Measurements from ENCODE around the gene SCNN1G.
"Not testable (repeated sequence)": the region's sequence is repeated elsewhere in the genome, so short reads cannot be mapped to it uniquely, and the experiment has no call there.

SCNN1G gene

GRCh38 chr16:23202166-23202565 lies 19.6 kb downstream of the SCNN1G start:
- DNase-seq = no peak

GRCh38 chr16:23206986-23207385 lies 24.4 kb downstream of the SCNN1G start:
- DNase-seq = no peak

- DNase-seq = no peak
Observed at GRCh38 chr16:23207485-23207884, 24.9 kb downstream of the SCNN1G start.

DNA sequence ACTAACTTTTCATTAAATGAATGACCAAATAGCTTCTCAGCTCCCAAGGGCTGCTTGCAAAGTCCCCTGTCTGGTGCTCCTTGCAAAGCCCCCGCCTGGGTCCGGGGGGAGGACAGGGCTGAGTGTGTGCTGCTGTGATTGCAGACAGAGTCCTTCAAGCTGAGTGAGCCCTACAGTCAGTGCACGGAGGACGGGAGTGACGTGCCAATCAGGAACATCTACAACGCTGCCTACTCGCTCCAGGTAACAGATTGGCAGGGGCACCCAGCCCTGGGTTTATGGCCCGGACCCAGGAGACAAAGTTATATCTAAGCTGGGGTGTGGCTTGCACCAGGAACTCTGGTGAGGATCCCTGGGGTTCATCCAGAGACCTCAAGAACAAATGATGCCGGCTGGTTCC lies 27.1 kb downstream of the SCNN1G start:
- no peak for DNase-seq

DNA sequence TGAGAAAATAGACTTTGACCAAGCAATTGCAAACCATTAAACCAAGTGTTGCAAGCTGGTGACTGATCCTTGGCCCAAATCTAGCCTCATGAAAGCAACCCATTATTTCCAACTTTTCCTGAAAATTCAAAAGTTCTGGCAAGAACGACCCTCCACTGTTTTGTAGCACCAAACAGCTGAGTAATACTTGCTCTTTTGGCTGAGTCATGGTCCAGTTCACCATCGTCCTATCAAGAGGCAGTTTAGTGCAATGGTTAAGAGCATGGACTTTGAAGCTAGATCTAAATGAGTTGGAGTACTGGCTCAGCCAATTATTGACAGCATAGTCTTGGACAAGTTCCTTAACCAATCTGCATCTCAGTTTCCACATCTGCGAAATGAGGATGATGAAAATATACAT lies 31.3 kb downstream of the SCNN1G start:
- DNase-seq = no peak

DNA sequence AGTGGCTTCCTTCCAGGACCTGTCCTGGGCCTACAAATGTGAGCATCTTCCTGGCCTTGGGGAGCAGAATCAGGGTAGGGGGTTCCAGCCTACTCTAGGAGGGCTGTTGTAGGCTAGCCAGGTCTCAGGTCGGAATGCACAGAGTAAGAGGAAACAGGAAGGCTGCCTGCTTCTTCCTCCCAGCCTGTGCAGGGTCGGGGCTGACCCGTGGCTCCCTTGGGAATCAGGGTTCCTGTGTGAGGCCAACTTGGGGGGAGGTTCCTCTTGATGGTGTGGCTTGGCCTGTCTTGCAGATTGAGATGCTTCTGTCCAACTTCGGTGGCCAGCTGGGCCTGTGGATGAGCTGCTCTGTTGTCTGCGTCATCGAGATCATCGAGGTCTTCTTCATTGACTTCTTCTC lies 32.3 kb downstream of the SCNN1G start:
- DNase-seq = no peak

- DNase-seq = no peak
Observed at GRCh38 chr16:23215435-23215834, 32.9 kb downstream of the SCNN1G start.

GRCh38 chr16:23216658-23217246 lies 34.2 kb downstream of the SCNN1G start:
- DNase-seq = no peak

GRCh38 chr16:23217646-23218045 lies 35.1 kb downstream of the SCNN1G start:
- DNase-seq = no peak

- DNase-seq = no peak
Observed at GRCh38 chr16:23222929-23223328, 40.4 kb downstream of the SCNN1G start.

- DNase-seq = no peak
Observed at GRCh38 chr16:23223368-23223767, 40.8 kb downstream of the SCNN1G start.

- no peak for DNase-seq
Observed at GRCh38 chr16:23225109-23225508, 42.6 kb downstream of the SCNN1G start.

GRCh38 chr16:23225634-23226033 lies 43.1 kb downstream of the SCNN1G start:
- DNase-seq = no peak

DNA sequence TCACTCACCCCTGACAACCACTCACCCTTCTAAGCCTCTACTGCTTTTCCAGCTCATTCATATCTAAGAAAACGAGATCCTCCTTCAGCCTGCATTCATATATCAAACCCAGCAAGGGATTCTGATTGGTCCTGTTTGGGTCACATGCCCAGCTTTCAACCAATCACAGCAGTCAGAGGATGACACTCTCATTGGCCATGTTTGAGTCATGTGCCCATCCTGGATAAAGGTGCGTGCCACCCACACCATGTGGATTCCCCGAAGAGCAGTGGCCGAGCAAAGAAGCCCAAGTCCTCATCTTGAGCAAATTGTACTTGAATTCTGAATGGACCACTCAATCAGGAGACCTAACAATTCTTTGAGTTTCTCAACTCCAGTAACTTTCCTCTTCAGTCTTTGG lies 45.0 kb downstream of the SCNN1G start:
- DNase-seq = no peak

DNA sequence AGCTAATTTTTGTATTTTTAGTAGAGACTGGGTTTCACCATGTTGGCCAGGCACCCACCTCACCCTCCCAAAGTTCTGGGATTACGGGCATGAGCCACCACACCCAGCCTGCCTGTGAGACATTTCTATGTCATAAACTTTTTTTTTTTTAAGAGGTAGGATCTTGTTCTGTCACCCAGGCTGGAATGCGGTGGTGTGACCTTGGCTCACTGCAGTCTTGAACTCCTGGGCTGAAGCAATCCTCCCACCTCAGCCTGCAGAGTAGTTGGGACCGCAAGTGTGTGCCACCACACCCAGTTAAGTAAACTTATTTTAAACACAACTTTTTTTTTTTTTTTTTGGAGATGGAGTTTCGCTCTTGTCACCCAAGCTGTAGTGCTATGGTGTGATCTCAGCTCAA lies 47.2 kb downstream of the SCNN1G start:
- DNase-seq = no peak

GRCh38 chr16:23232806-23233205 lies 50.3 kb downstream of the SCNN1G start:
- no peak for DNase-seq

- DNase-seq = no peak
Observed at GRCh38 chr16:23235176-23235575, 52.6 kb downstream of the SCNN1G start.

DNA sequence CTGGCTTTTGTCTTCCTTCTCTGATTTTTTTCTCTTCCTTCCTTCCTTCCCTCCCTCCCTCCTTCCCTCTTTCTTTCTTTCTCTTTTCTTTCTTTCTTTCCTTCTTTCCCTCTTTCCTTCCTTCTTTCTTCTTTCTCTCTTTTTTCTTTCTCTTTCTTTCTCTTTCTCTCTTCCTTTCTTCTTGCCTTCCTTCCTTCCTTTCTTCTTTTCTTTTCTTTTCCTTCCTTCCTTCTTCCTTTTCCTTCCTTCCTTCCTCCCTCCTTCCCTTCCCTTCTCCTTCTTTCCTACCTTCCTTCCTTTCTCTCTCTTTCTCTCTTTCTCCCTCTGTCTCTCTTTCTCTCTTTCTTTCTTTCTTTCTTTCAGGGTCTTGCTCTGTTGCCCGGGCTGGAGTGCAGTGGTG lies 54.4 kb downstream of the SCNN1G start:
- no peak for DNase-seq

GRCh38 chr16:23240994-23241393 lies 58.4 kb downstream of the SCNN1G start:
- DNase-seq = no peak

DNA sequence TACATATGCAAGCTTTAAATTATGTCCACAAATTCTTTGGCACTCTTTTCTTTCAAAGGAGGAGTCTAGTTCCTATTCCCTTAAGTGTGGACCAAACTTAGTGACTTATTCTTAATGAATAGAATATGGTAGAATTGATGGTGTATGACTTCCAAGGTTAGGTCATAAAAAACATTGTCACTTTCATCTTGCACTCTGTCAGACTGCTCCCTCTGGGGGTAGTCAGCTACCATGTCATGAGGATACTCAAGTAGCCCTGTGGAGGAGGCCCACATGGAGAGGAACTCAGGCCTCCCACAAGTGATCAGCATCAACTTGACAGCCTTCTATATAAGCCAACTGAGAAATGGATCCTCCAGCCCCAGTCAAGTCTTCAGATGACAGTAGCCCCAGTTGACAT lies 61.6 kb downstream of the SCNN1G start:
- DNase-seq = no peak

- DNase-seq = no peak
Observed at GRCh38 chr16:23245268-23245667, 62.7 kb downstream of the SCNN1G start.

DNA sequence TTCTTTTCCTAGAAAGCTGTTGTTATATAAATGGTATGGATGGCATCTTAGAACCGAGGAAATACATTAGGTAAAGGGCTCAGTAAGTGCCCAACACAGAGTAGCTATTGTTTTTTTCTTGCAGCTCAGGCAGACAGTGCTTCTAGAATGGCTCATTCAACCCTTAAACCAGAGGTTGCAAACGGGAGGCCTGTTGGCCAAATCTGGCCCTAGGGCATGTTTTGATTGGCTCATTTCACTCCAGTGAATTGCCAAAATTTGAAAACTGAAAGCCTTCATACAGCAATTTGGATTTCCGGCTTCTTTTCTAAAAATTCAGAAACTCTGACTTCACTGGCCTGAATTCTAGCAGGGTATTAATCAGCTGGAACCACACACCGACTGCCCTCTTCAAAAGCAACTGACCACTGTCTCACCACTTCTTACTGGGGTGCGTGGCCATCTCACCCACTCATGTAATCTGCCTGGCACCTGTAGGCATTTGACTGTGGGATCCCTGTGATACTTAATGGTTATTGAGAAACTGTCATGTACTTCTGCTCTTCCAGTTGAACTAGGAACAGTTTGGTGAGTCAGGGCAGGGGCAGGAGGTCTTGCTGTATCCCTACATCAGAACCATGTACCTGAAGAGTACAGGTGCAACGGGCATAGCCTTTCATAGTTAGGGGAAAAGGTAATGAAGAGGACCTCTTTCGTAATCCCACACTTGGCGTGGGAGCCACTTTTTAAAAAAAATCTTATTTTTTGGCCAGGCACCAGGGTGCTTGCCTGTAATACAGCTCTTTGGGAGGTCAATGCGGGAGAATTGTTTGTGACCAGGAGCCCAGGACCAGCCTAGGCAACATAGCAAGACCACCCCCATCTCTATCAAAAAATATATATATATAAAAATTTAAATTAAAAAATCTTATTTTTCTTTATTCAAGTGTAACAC lies 66.0 kb downstream of the SCNN1G start:
- DNase-seq = no peak

DNA sequence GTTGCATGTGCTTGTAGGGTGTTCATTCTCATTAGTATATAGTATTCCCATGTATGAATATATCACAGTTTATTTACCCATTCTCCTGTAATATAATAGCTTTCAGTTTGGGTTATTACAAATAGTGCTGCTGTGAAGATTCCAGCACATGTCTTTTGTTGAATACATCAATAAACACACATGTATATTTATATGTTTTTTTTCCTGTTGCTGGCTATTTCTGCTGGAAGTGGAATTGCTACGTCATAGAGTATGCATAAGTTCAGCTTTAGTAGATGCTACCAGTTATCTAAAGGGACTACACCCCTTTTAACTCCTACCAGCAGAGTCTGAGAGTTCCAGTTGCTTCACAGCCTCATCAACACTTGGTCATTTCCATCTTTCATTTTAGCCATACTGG lies 67.3 kb downstream of the SCNN1G start:
- DNase-seq = no peak

DNA sequence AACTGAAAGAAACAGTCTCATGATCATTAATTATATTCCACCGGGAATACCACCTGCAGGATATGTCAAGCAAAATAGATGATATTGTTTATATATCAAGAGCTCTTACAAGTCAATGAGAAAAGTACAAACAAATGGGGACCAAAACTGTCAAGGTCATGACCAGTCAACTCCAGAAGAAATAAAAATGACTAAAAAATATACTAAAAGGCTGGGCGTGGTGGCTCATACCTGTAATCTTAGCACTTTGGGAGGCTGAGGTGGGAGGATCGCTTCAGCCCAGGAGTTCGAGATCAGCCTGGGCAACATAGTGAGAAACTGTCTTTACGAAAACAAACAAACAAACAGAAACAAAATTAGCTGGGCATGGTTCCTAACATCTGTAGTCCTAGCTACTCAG lies 69.8 kb downstream of the SCNN1G start:
- no peak for DNase-seq

- not testable (repeated sequence) for DNase-seq
Observed at GRCh38 chr16:23253650-23254049, 71.1 kb downstream of the SCNN1G start.
